ENCODE results near the gene NEXN.

GRCh38 chr1:77954521-77954920 lies 66.1 kb downstream of the NEXN start:
- TF ChIP-seq, protein P1, sequence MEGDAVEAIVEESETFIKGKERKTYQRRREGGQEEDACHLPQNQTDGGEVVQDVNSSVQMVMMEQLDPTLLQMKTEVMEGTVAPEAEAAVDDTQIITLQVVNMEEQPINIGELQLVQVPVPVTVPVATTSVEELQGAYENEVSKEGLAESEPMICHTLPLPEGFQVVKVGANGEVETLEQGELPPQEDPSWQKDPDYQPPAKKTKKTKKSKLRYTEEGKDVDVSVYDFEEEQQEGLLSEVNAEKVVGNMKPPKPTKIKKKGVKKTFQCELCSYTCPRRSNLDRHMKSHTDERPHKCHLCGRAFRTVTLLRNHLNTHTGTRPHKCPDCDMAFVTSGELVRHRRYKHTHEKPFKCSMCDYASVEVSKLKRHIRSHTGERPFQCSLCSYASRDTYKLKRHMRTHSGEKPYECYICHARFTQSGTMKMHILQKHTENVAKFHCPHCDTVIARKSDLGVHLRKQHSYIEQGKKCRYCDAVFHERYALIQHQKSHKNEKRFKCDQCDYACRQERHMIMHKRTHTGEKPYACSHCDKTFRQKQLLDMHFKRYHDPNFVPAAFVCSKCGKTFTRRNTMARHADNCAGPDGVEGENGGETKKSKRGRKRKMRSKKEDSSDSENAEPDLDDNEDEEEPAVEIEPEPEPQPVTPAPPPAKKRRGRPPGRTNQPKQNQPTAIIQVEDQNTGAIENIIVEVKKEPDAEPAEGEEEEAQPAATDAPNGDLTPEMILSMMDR (IDR thresholded peaks at IDR 0.05), result no peak
- TF ChIP-seq POLR2AphosphoS5 (IDR thresholded peaks at IDR 0.05), result no peak

All from prostate gland (tissue), 2 donors.